Daoy (cell line): ENCODE data around the gene TMEM254. TPM values are rescaled to one million over a fixed set of nuclear protein-coding genes. Genes with fewer than 3 reads are reported as not detected.
"Not testable (repeated sequence)": the region's sequence is repeated elsewhere in the genome, so short reads cannot be mapped to it uniquely, and the experiment has no call there.

Experiments used
- DNase-seq: peaks from one replicate; pipeline ENCODE4 v3.0.0-alpha.2; 2015; ENCODE audit warnings: low read depth
- total RNA-seq: library from RNA; depleted of rRNA; stranded (reverse); fragments of >200 nt; shearing (Covaris generic); gene quantifications from 2 replicates; pipeline ENCODE4 v1.2.3, GENCODE V29; 2014; rRNA removed

TMEM254 gene
- total RNA-seq, 1 experiment from 2014 or later, result 5.5 TPM

GRCh38 chr10:80132299-80133139 lies 54.1 kb downstream of the TMEM254 start, which contains the start of gene PLAC9:
Gene PLAC9 (plus strand): TSS chr10:80132730. CDS start chr10:80132763, 33 bp downstream.
- DNase-seq, result peak; percentile 23

- DNase-seq, result no peak
These were observed 54.7 kb downstream of the TMEM254 start for GRCh38 chr10:80133206-80133605.

DNA sequence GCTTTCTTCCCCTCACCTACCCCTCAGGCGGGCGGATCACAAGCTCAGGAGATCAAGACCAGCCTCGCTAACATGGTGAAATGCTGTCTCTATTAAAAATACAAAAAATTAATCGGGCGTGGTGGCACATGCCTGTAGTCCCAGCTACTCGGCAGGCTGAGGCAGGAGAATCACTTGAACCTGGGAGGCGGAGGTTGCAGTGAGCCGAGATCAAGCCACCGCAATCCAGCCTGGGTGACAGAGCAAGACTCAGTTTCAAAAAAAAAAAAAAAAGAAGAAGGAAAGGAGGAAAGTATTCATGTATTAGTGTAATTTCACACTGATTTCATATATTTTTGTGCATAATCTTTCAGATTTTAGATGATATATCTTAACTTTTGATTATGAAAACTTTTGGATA lies 55.2 kb downstream of the TMEM254 start:
- DNase-seq, result not testable (repeated sequence)

DNA sequence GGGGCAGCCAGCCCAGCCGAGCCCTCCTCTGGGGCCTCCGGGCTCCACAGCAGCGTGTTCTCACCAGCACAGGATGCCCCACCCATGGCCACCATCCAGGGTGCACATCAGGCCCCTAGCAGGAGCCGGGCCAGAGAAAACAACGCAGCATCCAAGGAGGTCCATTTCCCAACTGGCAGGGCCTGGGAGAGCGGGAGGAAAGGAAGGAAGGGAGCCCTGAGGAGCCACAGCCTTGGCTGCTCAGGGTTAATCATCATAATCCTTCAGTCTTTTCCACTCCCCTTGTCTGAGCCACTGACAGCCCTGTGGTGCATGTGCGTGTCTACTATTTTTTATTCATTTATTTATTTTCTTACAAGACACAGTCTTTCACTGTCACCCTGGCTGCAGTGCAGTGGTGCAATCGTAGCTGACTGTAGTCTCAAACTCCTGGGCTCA lies 57.7 kb downstream of the TMEM254 start:
- DNase-seq, result peak; percentile 74

- DNase-seq, result no peak
These were observed 58.8 kb downstream of the TMEM254 start for GRCh38 chr10:80137031-80137862.

GRCh38 chr10:80137920-80138319 lies 59.5 kb downstream of the TMEM254 start:
- no peak for DNase-seq

DNA sequence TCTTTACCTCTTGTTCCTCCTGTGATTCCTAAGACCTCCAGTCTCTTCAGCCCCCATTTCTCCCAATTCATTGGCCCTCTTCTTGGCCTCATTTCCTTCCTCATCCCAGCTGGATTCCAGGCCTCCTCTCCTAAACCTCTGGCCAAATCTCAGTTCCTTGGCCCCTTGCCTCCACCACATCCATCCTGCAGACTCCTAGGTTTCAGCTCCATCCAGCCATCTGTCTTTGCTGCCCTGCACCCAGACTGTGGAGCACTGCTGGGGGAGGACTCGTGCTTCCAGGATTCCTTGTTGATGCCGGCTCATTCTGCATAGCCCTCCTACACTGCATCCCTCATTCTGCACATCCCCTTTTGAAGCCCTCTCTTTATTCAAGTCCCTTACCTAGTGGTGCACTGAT lies 60.8 kb downstream of the TMEM254 start:
- DNase-seq, result no peak

DNA sequence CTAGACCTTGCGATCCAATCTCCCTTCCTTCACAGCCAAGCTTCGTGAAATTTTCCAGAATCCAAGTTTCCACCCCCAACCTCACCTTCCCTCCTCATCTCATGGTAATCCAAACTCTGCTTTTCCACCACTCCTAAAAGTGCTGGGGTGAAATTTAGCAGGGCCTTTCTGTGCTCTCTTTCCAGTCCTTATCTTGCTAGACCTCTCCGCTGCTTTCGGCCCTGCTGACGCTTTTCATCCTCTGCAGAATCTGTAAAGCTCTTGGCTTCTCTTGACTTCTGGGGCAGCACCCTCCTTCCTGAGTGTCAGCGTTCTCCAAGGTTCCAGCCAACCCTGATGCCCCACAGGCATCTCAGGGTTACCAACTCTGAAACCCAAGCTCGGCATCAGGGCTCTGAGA lies 61.8 kb downstream of the TMEM254 start:
- DNase-seq, result no peak

DNA sequence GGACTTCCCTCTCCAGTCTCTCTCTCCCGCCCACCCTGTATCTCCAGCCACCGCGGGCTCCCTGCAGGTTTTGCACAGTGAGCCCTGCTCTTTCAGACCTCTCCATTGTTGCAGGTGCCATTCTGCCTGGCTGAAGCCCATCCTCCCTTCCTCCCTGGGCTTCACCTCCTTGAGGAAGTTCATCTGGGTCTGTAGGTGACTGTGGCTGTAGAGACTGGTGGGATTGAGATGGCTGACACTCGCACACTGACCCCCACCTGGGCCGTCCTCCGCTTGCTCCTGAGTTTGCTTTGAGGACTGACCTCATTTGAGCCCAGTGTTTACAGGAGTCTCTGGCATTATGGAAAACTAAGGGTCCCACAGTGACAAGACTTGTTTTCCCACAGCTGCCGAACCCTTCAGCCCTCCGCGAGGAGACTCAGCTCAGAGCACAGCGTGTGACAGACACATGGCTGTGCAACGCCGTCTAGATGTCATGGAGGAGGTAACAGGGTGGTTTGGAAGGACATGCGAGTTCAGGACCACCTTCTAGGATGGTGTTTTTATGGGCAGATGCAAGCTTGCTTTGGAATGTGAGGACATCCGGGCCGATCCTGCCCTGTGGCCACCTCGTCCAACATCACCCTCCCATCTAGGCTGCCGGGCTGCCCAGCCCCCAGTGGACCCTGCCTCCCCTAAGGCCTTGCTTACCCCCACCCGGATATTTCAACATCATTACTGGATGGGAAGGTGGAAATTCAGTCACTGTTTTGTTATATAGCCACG lies 63.4 kb downstream of the TMEM254 start:
- DNase-seq, result no peak

Other genes with a start within 250 kb of the TMEM254 start
- gene SFTPD, start 129.6 kb upstream of the TMEM254 start, total RNA-seq, result not detected in 2 replicates
- not detected in 2 replicates for gene PLAC9, start 54.1 kb downstream of the TMEM254 start, total RNA-seq
- 34.2 and 43.6 TPM in 2 replicates for gene ANXA11, start 126.9 kb downstream of the TMEM254 start, total RNA-seq
- gene MAT1A, start 211.0 kb downstream of the TMEM254 start, total RNA-seq, result 0.29 TPM in 1 of 2 replicates, not detected in the other